Lower leg skin (tissue), 3 donors: ENCODE results near the gene DPYSL5.

Experiments used
- POLR2A ChIP-seq, 2 donors: fragments of 450-650 bp; IDR thresholded peaks; one replicate each; pipeline ENCODE4 v1.6.1; 2016 to 2017; ENCODE audit warnings: antibody characterized with exemption in 2 of 2, mild to moderate bottlenecking in 1 of 2, moderate library complexity in 1 of 2
- TF ChIP-seq, protein P1 (sequence below), 3 donors: fragments of 450-650 bp; IDR thresholded peaks; one replicate each; pipeline ENCODE4 v1.5.1; 2016; ENCODE audit warnings: antibody characterized with exemption in 3 of 3, mild to moderate bottlenecking in 3 of 3, moderate library complexity in 2 of 3

- TF ChIP-seq, protein P1, sequence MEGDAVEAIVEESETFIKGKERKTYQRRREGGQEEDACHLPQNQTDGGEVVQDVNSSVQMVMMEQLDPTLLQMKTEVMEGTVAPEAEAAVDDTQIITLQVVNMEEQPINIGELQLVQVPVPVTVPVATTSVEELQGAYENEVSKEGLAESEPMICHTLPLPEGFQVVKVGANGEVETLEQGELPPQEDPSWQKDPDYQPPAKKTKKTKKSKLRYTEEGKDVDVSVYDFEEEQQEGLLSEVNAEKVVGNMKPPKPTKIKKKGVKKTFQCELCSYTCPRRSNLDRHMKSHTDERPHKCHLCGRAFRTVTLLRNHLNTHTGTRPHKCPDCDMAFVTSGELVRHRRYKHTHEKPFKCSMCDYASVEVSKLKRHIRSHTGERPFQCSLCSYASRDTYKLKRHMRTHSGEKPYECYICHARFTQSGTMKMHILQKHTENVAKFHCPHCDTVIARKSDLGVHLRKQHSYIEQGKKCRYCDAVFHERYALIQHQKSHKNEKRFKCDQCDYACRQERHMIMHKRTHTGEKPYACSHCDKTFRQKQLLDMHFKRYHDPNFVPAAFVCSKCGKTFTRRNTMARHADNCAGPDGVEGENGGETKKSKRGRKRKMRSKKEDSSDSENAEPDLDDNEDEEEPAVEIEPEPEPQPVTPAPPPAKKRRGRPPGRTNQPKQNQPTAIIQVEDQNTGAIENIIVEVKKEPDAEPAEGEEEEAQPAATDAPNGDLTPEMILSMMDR (IDR thresholded peaks at IDR 0.05), result no peak
- TF ChIP-seq POLR2A (IDR thresholded peaks at IDR 0.05), result no peak
Observed at GRCh38 chr2:26914659-26915310, 66.9 kb downstream of the DPYSL5 start.
